ENCODE data around the gene CYP1A2. TPM values are rescaled to one million over a fixed set of nuclear protein-coding genes. Genes with fewer than 3 reads are reported as not detected.

The CYP1A2 gene
- total RNA-seq = not detected in 2 replicates

GRCh38 chr15:74748322-74748946, at the start of gene CYP1A2:
CYP1A2 (plus strand) TSS chr15:74748845; CDS start chr15:74749739, 894 bp downstream.

GRCh38 chr15:74725225-74725774, 23.3 kb upstream of the CYP1A2 start, which contains the start of gene CYP1A1:
CYP1A1 (minus strand) TSS chr15:74725528; CDS start chr15:74723097, 2,431 bp downstream.

GRCh38 chr15:74781431-74782258, 33.0 kb downstream of the CYP1A2 start, which contains the start of gene CSK:
CSK (plus strand) TSS chr15:74782080; CDS start chr15:74798298, 16,218 bp downstream.

Other genes starting within 250 kb of the CYP1A2 start
- gene ARID3B, start 207.6 kb upstream of the CYP1A2 start, total RNA-seq = 1.9 and 5.3 TPM in 2 replicates
- gene CLK3, start 133.0 kb upstream of the CYP1A2 start, total RNA-seq = 41.6 and 70.8 TPM in 2 replicates
- 10.0 and 29.5 TPM in 2 replicates for gene EDC3, start 52.8 kb upstream of the CYP1A2 start, total RNA-seq
- 22.8 and 31.5 TPM in 2 replicates for gene CYP1A1, start 23.3 kb upstream of the CYP1A2 start, total RNA-seq
- gene CSK, start 33.2 kb downstream of the CYP1A2 start, total RNA-seq = 29.6 and 87.0 TPM in 2 replicates
- 0.13 TPM in 1 of 2 replicates, not detected in the other for gene LMAN1L, start 64.0 kb downstream of the CYP1A2 start, total RNA-seq
- not detected in 2 replicates for gene CPLX3, start 77.8 kb downstream of the CYP1A2 start, total RNA-seq
- 13.3 and 33.2 TPM in 2 replicates for gene ULK3, start 94.3 kb downstream of the CYP1A2 start, total RNA-seq
- 12.1 and 31.5 TPM in 2 replicates for gene SCAMP2, start 124.5 kb downstream of the CYP1A2 start, total RNA-seq
- gene MPI, start 141.2 kb downstream of the CYP1A2 start, total RNA-seq = 22.3 and 54.6 TPM in 2 replicates
- 29.6 and 44.9 TPM in 2 replicates for gene FAM219B, start 158.0 kb downstream of the CYP1A2 start, total RNA-seq
- gene COX5A, start 189.2 kb downstream of the CYP1A2 start, total RNA-seq = 50.3 and 70.5 TPM in 2 replicates
- gene RPP25, start 207.9 kb downstream of the CYP1A2 start, total RNA-seq = 10.6 and 11.2 TPM in 2 replicates
- 5.3 and 5.9 TPM in 2 replicates for gene SCAMP5, start 246.7 kb downstream of the CYP1A2 start, total RNA-seq

Data from bladder microvascular endothelial cell (primary cell).